ENCODE measurements around the gene C1QTNF8. TPM values are rescaled to one million over a fixed set of nuclear protein-coding genes. Genes with fewer than 3 reads are reported as not detected.

C1QTNF8 gene
- total RNA-seq, 1 donor: not detected

GRCh38 chr16:1039762-1040161 lies 56.3 kb downstream of the C1QTNF8 start:
- no peak overlapping the region for H3K27ac ChIP-seq (ENCODE audit: low read depth, low read length)
- H3K27me3 ChIP-seq (ENCODE audit: insufficient read depth, low read length): peaks cover 6% of the 10 kb centered on the region
- H3K4me1 ChIP-seq (ENCODE audit: insufficient read depth, low read length): no peaks in the 10 kb centered on the region
- H3K4me3 ChIP-seq (ENCODE audit: insufficient read depth, low read length): no peak overlapping the region
- no peak overlapping the region for H3K4me2 ChIP-seq (ENCODE audit: insufficient read depth, low read length)
- H3K9me3 ChIP-seq (ENCODE audit: low read depth, low read length): no peaks in the 10 kb centered on the region
- H2AFZ ChIP-seq (ENCODE audit: low read length): no peak overlapping the region
- no peaks in the 10 kb centered on the region for H3K36me3 ChIP-seq (ENCODE audit: insufficient read depth, low read length)
- no peak for DNase-seq (ENCODE audit: insufficient read length, low spot score, missing footprints)
- no peak for TF ChIP-seq CTCF (IDR thresholded peaks at IDR 0.05; ENCODE audit: extremely low read depth, low read depth, low read length)
- no peaks in the 10 kb centered on the region for H4K20me1 ChIP-seq (ENCODE audit: insufficient read depth, low read length)
- H3K79me2 ChIP-seq (ENCODE audit: insufficient read depth, low read length): no peaks in the 10 kb centered on the region

GRCh38 chr16:1038932-1039331 lies 57.1 kb downstream of the C1QTNF8 start:
- H3K9me3 ChIP-seq (ENCODE audit: low read depth, low read length): no peaks in the 10 kb centered on the region
- H3K4me3 ChIP-seq (ENCODE audit: insufficient read depth, low read length): no peak overlapping the region
- no peak overlapping the region for H3K27ac ChIP-seq (ENCODE audit: low read depth, low read length)
- no peaks in the 10 kb centered on the region for H3K79me2 ChIP-seq (ENCODE audit: insufficient read depth, low read length)
- H4K20me1 ChIP-seq (ENCODE audit: insufficient read depth, low read length): no peaks in the 10 kb centered on the region
- no peaks in the 10 kb centered on the region for H3K4me1 ChIP-seq (ENCODE audit: insufficient read depth, low read length)
- no peak overlapping the region for H2AFZ ChIP-seq (ENCODE audit: low read length)
- H3K36me3 ChIP-seq (ENCODE audit: insufficient read depth, low read length): no peaks in the 10 kb centered on the region
- no peak for TF ChIP-seq CTCF (IDR thresholded peaks at IDR 0.05; ENCODE audit: extremely low read depth, low read depth, low read length)
- H3K4me2 ChIP-seq (ENCODE audit: insufficient read depth, low read length): no peak overlapping the region
- H3K27me3 ChIP-seq (ENCODE audit: insufficient read depth, low read length): no peaks in the 10 kb centered on the region
- no peak for DNase-seq (ENCODE audit: insufficient read length, low spot score, missing footprints)

Other genes with a start within 250 kb of the C1QTNF8 start
- gene LMF1, start 125.3 kb downstream of the C1QTNF8 start, total RNA-seq: 25.3 and 35.8 TPM in 2 replicates
- under 0.01 TPM in 1 of 2 replicates, not detected in the other for gene SOX8, start 114.5 kb downstream of the C1QTNF8 start, total RNA-seq
- not detected in 2 replicates for gene SSTR5, start 23.5 kb downstream of the C1QTNF8 start, total RNA-seq
- gene CACNA1H, start 56.9 kb upstream of the C1QTNF8 start, total RNA-seq: under 0.01 TPM in 2 replicates
- not detected in 2 replicates for gene TPSG1, start 129.0 kb upstream of the C1QTNF8 start, total RNA-seq
- not detected in 2 replicates for gene TPSB2, start 133.9 kb upstream of the C1QTNF8 start, total RNA-seq
- gene TPSAB1, start 144.5 kb upstream of the C1QTNF8 start, total RNA-seq: not detected in 2 replicates
- gene TPSD1, start 159.8 kb upstream of the C1QTNF8 start, total RNA-seq: not detected in 2 replicates
- gene UBE2I, start 213.4 kb upstream of the C1QTNF8 start, total RNA-seq: 37.1 and 49.2 TPM in 2 replicates
- gene BAIAP3, start 237.4 kb upstream of the C1QTNF8 start, total RNA-seq: under 0.01 and 0.29 TPM in 2 replicates